ENCODE measurements around the gene LRRC26. TPM values are rescaled to one million over a fixed set of nuclear protein-coding genes. Genes with fewer than 3 reads are reported as not detected.
A peak's percentile ranks its signal among the peaks of the same experiment; 100 is the strongest.

The LRRC26 gene
- polyA plus RNA-seq, 6 donors from 2014 or later = not detected

- Mint-ChIP-seq H3K27me3 (no peaks in the 10 kb centered on the region), H3K4me1 (peaks cover 14 to 30% (median 16%) of the 10 kb centered on the region in 3 donors), H3K36me3 (no peaks in the 10 kb centered on the region), H3K9me3 (no peaks in the 10 kb centered on the region), H3K4me3 (peak overlapping the region in 1 of 8 donors; percentile 9), H3K27ac (no peak overlapping the region)
- ATAC-seq (ENCODE audit: low read depth in 2 of 2) (no peak), DNase-seq (no peak)
Observed at GRCh38 chr9:137193771-137194170, 23.9 kb upstream of the LRRC26 start.

GRCh38 chr9:137192859-137193258 is 23.0 kb upstream of the LRRC26 start:
- Mint-ChIP-seq H3K27me3 (no peaks in the 10 kb centered on the region), H3K4me3 (peak overlapping the region in 1 of 8 donors; percentile 41), H3K36me3 (no peaks in the 10 kb centered on the region), H3K9me3 (no peaks in the 10 kb centered on the region), H3K27ac (no peak overlapping the region), H3K4me1 (peaks cover 15 to 30% (median 19%) of the 10 kb centered on the region in 3 donors)
- DNase-seq (no peak), ATAC-seq (ENCODE audit: low read depth in 2 of 2) (no peak)

GRCh38 chr9:137192448-137192780 is 22.6 kb upstream of the LRRC26 start:
- H3K9me3 Mint-ChIP-seq = no peaks in the 10 kb centered on the region
- H3K4me3 Mint-ChIP-seq = peak overlapping the region in 1 of 8 donors; percentile 41
- no peaks in the 10 kb centered on the region for H3K36me3 Mint-ChIP-seq
- no peaks in the 10 kb centered on the region for H3K27me3 Mint-ChIP-seq
- ATAC-seq (ENCODE audit: low read depth in 2 of 2) (no peak), DNase-seq (no peak)
- no peak overlapping the region for H3K27ac Mint-ChIP-seq
- H3K4me1 Mint-ChIP-seq = peaks cover 20 to 35% (median 22%) of the 10 kb centered on the region in 3 donors

- DNase-seq (no peak), ATAC-seq (ENCODE audit: low read depth in 2 of 2) (no peak)
- Mint-ChIP-seq H3K9me3 (no peaks in the 10 kb centered on the region), H3K36me3 (no peaks in the 10 kb centered on the region), H3K4me3 (peak overlapping the region in 1 of 8 donors; percentile 41), H3K27me3 (no peaks in the 10 kb centered on the region), H3K4me1 (peaks cover 25 to 37% (median 26%) of the 10 kb centered on the region in 3 donors), H3K27ac (peak overlapping the region in 1 of 6 donors; percentile 94)
Observed at GRCh38 chr9:137191691-137192447, 22.0 kb upstream of the LRRC26 start.

DNA sequence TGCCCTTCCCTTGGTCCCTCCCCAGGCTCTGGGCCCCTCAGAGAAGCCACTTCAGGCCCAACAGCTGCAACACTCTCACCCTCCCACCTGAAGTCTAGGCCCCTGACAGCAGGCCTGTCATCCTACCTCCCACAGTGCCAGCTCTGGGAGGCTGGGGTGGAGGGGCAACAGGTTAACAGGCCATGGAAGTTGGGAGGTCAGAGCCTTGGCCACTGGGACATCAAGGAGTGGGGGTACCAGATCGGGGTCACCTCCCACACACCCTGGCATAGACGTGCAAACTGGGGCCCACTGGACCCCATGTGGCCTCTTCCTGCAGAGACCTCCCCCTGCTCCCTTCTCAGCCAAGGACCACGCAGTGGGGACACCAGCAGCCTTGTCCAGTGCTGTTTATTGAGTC is 21.4 kb upstream of the LRRC26 start:
- Mint-ChIP-seq H3K36me3 (no peaks in the 10 kb centered on the region), H3K27me3 (no peaks in the 10 kb centered on the region), H3K4me1 (peaks cover 28 to 42% (median 31%) of the 10 kb centered on the region in 3 donors), H3K9me3 (no peaks in the 10 kb centered on the region), H3K4me3 (peak overlapping the region in 4 of 8 donors; percentile 12 to 92 (median 74)), H3K27ac (peak overlapping the region in 3 of 6 donors; percentile 78 to 94 (median 82))
- ATAC-seq (ENCODE audit: low read depth in 2 of 2) (no peak), DNase-seq (no peak)

DNA sequence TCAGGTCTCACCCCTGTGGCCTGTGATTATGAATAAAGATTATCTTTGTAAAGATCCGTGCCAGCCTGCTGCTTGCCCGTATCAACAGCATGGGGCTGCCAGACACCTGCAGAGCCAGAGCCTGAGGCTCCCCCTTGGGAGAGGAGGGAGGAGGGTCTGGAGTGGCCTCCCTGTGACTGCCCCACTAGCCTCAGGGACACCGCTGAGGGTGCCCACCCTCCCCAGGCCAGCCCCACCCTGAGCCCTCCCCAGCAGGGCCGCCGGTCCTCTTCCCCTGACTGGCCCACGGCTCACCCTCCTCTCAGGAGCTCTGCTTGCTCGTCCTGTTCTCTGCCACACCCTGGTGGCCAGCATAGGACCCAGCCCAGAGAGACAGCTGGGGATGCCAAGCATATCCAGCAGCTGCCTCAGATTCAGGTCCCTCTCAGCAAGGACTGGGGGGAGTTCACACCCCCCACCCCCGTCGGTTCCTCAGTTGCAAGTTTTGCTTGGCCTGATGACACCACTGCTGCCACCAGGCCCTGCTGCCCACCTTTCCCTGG is 20.5 kb upstream of the LRRC26 start:
- H3K27ac Mint-ChIP-seq = peak overlapping the region in 4 of 6 donors; percentile 30 to 94 (median 68)
- ATAC-seq (ENCODE audit: low read depth in 2 of 2) = no peak
- H3K4me1 Mint-ChIP-seq = peaks cover 27 to 42% (median 38%) of the 10 kb centered on the region in 3 donors
- no peaks in the 10 kb centered on the region for H3K27me3 Mint-ChIP-seq
- peak overlapping the region; percentile 42 to 92 (median 68) for H3K4me3 Mint-ChIP-seq
- H3K9me3 Mint-ChIP-seq = no peaks in the 10 kb centered on the region
- DNase-seq = no peak
- no peaks in the 10 kb centered on the region for H3K36me3 Mint-ChIP-seq

- H3K4me3 Mint-ChIP-seq = peak overlapping the region; percentile 90 to 96 (median 92)
- DNase-seq (no peak), ATAC-seq (ENCODE audit: low read depth in 2 of 2) (no peak)
- H3K9me3 Mint-ChIP-seq = no peaks in the 10 kb centered on the region
- H3K36me3 Mint-ChIP-seq = no peaks in the 10 kb centered on the region
- H3K4me1 Mint-ChIP-seq = peaks cover 23 to 40% (median 39%) of the 10 kb centered on the region in 3 donors
- H3K27me3 Mint-ChIP-seq = no peaks in the 10 kb centered on the region
- H3K27ac Mint-ChIP-seq = peak overlapping the region; percentile 88 to 99 (median 94)
Observed at GRCh38 chr9:137189297-137190295, 19.7 kb upstream of the LRRC26 start.

GRCh38 chr9:137188490-137189296 is 18.8 kb upstream of the LRRC26 start, which contains the start of the genes ANAPC2 and SSNA1:
TSS of gene ANAPC2 (minus strand) at chr9:137188560. CDS start at chr9:137188532, 28 bp downstream.
TSS of gene SSNA1 (plus strand) at chr9:137188676. CDS start at chr9:137188727, 51 bp downstream.
- Mint-ChIP-seq H3K27me3 (no peaks in the 10 kb centered on the region), H3K27ac (peak within 1 kb of the TSS; percentile 94 to 99 (median 97)), H3K36me3 (peaks cover 0 to 8% of the 10 kb centered on the region in 2 donors), H3K4me3 (peak within 1 kb of the TSS; percentile 92 to 96 (median 94)), H3K9me3 (no peaks in the 10 kb centered on the region), H3K4me1 (peaks cover 28 to 47% (median 40%) of the 10 kb centered on the region in 3 donors)
- ATAC-seq (ENCODE audit: low read depth in 2 of 2) (peak; percentile 80 to 81), DNase-seq (peak; percentile 93)

- no peaks in the 10 kb centered on the region for H3K9me3 Mint-ChIP-seq
- no peak for DNase-seq
- peaks cover 0 to 13% of the 10 kb centered on the region in 2 donors for H3K36me3 Mint-ChIP-seq
- H3K4me3 Mint-ChIP-seq = peak overlapping the region; percentile 92 to 96 (median 94)
- peak overlapping the region; percentile 94 to 99 (median 96) for H3K27ac Mint-ChIP-seq
- ATAC-seq (ENCODE audit: low read depth in 2 of 2) = peak; percentile 7 to 10
- peaks cover 28 to 47% (median 40%) of the 10 kb centered on the region in 3 donors for H3K4me1 Mint-ChIP-seq
- no peaks in the 10 kb centered on the region for H3K27me3 Mint-ChIP-seq
Observed at GRCh38 chr9:137188086-137188489, 18.2 kb upstream of the LRRC26 start.

DNA sequence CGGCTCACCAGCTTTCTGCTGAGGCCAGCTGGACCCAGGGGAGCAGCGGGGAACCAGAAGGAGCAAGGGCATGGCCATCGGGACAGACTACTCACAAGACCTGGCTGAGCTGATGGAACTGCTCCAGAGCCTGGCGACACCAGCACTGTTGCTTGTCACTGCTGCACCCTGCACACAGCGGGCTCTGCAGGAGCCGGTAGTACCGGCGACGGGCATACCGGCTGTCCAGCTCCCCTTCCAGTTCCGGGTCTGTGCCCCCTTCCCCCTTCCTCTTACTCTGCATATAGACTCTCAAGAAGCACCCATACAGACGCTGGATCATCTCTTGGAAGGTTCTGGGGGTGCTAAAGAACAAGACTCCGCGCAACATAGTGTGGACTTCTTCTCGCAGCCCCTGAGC is 17.5 kb upstream of the LRRC26 start:
- Mint-ChIP-seq H3K36me3 (peaks cover 0 to 13% of the 10 kb centered on the region in 2 donors), H3K27ac (peak overlapping the region; percentile 94 to 99 (median 96)), H3K4me1 (peaks cover 28 to 47% (median 40%) of the 10 kb centered on the region in 3 donors)

GRCh38 chr9:137186385-137186784 is 16.5 kb upstream of the LRRC26 start:
- peak overlapping the region in 1 of 6 donors; percentile 60 for H3K27ac Mint-ChIP-seq
- peaks cover 28 to 47% (median 40%) of the 10 kb centered on the region in 3 donors for H3K4me1 Mint-ChIP-seq
- peaks cover 0 to 13% of the 10 kb centered on the region in 2 donors for H3K36me3 Mint-ChIP-seq
- H3K4me3 Mint-ChIP-seq = peak overlapping the region; percentile 19 to 96 (median 92)
- DNase-seq = no peak
- no peaks in the 10 kb centered on the region for H3K27me3 Mint-ChIP-seq
- ATAC-seq (ENCODE audit: low read depth in 2 of 2) = no peak
- no peaks in the 10 kb centered on the region for H3K9me3 Mint-ChIP-seq

More for the DNA sequence above, 17.5 kb upstream of the LRRC26 start:
- no peaks in the 10 kb centered on the region for H3K27me3 Mint-ChIP-seq
- no peaks in the 10 kb centered on the region for H3K9me3 Mint-ChIP-seq
- ATAC-seq (ENCODE audit: low read depth in 2 of 2) (no peak), DNase-seq (no peak)
- peak overlapping the region; percentile 92 to 96 (median 94) for H3K4me3 Mint-ChIP-seq

- Mint-ChIP-seq H3K27ac (no peak overlapping the region), H3K36me3 (peaks cover 0 to 13% of the 10 kb centered on the region in 2 donors), H3K4me3 (peak overlapping the region in 5 of 8 donors; percentile 25 to 95 (median 47)), H3K9me3 (no peaks in the 10 kb centered on the region), H3K27me3 (no peaks in the 10 kb centered on the region), H3K4me1 (peaks cover 28 to 43% (median 38%) of the 10 kb centered on the region in 3 donors)
- DNase-seq (no peak), ATAC-seq (ENCODE audit: low read depth in 2 of 2) (no peak)
Observed at GRCh38 chr9:137185921-137186320, 16.1 kb upstream of the LRRC26 start.
